Posterior vena cava (tissue), 2 donors: Measurements from ENCODE around the gene DNAJB6. TPM values are rescaled to one million over a fixed set of nuclear protein-coding genes. Genes with fewer than 3 reads are reported as not detected.

Experiments
- DNase-seq: peaks from one replicate; pipeline ENCODE4 v3.0.0-alpha.2; 2020; ENCODE audit warnings: low spot score
- intact Hi-C, 2 donors: fragments of 100-400 bp; cut with DNase I; formaldehyde crosslinking; loops; one replicate each; pipeline versions ENCODE4 v1.14.1 to v1.14.2; 2022 to 2023
- total RNA-seq, 2 donors: library from RNA; stranded (reverse); fragmentation: NEBNext Ultra II Directional; extraction: Animal tissue kit (Norgen Biotek cat#: 25700); gene quantifications; one replicate each; pipeline ENCODE4 v1.2.1, GENCODE V29; 2021
- donor health status: DM: yes; HTN: yes; CAD: no.
- donor health status: DM: yes; HTN: yes; CAD: no.

The DNAJB6 gene
- total RNA-seq, 2 donors from 2014 or later, result 105 to 118 TPM

GRCh38 chr7:157432541-157432956 lies 95.7 kb downstream of the DNAJB6 start:
- intact Hi-C loops, result no loop called here
- DNase-seq, result peak; percentile 73

- DNase-seq, result peak; percentile 78
- intact Hi-C loops, result no loop called here
These were observed 96.3 kb downstream of the DNAJB6 start for GRCh38 chr7:157432957-157433576.

DNA sequence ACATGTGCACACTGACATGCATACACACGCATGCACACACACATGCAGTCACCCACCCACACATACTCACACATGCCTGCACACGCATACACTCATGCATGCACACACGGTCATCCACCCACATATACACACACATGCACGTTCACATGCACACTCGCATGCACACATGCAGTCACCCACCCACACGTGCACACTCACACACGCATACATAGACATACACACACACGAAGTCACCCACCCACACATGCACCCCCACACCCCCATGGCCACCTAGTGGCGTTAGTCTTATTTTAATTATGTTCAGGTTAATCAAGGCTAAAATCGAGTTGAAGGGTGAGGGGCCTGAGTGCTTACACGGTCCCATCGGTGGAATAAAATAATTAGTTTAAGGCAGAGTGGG lies 96.8 kb downstream of the DNAJB6 start:
- intact Hi-C loops, result no loop called here
- DNase-seq, result peak; percentile 37

DNA sequence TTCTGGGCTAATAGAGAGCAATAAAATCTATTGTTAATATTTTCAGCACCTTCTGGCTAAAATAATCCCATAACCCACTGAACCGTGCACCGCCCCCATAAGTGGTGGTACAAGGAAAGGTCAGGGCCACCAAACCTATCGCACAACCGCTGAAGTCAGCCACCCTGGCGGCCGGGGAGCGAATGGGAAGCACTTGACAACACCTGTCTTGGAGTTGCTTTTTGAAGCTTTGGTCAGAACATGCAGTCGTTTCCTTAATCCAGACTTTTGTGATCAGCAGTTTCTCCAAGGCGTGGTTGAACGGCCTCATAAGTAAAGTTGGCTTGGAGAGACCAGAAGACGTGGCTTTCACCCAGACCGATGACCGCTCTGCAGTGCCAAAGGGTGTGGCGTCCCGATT lies 97.4 kb downstream of the DNAJB6 start:
- peak; percentile 36 for DNase-seq
- intact Hi-C loops, result no loop called here

GRCh38 chr7:157434701-157435100 lies 97.9 kb downstream of the DNAJB6 start:
- peak; percentile 53 for DNase-seq
- intact Hi-C loops, result no loop called here

GRCh38 chr7:157436076-157436475 lies 99.3 kb downstream of the DNAJB6 start:
- intact Hi-C loops, result no loop called here
- no peak for DNase-seq

GRCh38 chr7:157436763-157437480 lies 100.1 kb downstream of the DNAJB6 start:
- peak; percentile 14 for DNase-seq
- intact Hi-C loops, result no loop called here

- intact Hi-C loops, result no loop called here
- peak; percentile 60 for DNase-seq
These were observed 100.8 kb downstream of the DNAJB6 start for GRCh38 chr7:157437519-157438061.

- DNase-seq, result peak; percentile 64
- intact Hi-C loops, result no loop called here
These were observed 101.6 kb downstream of the DNAJB6 start for GRCh38 chr7:157438121-157439025.

DNA sequence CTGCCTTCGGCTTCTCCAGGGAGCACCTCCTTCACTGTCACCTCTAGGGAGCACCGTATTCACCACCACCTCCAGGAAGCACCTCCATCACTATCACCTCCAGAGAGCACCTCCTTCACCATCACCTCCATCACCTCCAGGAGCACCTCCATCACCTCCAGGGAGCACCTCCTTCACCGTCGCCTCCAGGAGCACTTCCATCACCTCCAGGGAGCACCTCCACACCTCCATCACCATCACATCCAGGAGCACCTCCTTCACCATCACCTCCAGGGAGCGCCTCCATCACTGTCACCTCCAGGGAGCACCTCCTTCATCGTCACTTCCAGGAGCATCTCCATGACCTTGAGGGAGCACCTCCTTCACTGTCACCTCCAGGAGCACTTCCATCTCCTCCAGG lies 102.3 kb downstream of the DNAJB6 start:
- intact Hi-C loops, result no loop called here
- no peak for DNase-seq

- intact Hi-C loops, result no loop called here
- DNase-seq, result no peak
These were observed 103.0 kb downstream of the DNAJB6 start for GRCh38 chr7:157439761-157440160.

DNA sequence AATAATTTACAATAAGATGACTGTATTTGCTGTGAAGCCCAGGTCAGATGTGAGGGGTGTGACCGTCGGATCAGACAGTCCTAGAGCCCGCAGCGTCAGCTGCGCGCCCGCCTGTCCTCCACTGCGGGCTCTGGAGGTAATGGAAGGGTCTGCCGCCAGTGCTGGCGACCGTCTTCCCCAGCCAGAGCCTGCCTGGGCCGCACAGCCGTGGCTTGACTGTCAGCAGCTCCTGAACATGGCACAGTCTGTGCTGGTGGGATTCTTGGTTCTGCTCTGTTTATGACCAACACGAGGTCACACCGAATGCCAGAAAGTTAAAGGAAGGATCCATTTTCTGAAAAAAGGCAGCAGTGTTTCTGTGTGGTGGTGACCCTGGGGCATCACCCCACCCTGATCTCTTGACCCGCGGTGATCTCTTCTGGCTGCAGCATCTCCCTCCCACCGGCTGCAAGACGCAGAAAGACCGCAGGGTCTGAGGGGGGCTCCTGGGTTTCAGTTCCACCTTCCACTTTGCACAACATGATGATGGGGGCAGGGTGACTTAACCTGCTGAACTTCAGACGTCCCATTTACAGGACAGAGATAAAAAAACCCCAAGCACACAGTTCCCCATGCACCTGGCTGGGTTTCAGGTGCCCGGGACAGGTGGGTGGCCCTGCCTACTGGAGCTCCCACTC lies 103.7 kb downstream of the DNAJB6 start:
- intact Hi-C loops, result loop anchor here in 1 of 2 donors (1.0 kb wide), 1 partner anchor 24 kb away; no protein-coding TSS in a partner anchor
- DNase-seq, result peak; percentile 72

DNA sequence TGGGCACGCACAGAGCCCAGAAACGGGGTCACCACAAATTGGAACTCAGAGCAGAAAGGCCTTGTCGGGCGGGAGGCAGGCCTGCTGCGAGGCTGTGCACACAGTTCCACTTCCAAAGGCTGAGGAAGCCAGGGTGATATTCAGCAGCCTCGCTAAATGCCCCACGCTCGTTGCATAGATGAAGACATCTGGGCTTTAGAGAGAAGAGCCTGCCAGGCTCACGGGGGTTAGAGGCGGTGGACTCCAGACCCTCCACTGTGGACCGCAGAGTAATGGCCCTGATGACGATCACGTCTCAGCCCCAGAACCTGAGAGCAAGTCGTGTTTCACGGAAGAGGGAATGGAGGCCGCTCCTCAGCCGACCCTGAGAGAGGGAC lies 104.2 kb downstream of the DNAJB6 start:
- peak; percentile 56 for DNase-seq
- intact Hi-C loops, result loop anchor here in 1 of 2 donors (1.0 kb wide), 1 partner anchor 25 kb away; no protein-coding TSS in a partner anchor

- peak; percentile 52 for DNase-seq
- intact Hi-C loops, result no loop called here
These were observed 105.7 kb downstream of the DNAJB6 start for GRCh38 chr7:157442456-157442855.

- peak; percentile 75 for DNase-seq
- intact Hi-C loops, result no loop called here
These were observed 106.4 kb downstream of the DNAJB6 start for GRCh38 chr7:157442993-157443831.

GRCh38 chr7:157444011-157444842 lies 107.4 kb downstream of the DNAJB6 start:
- DNase-seq, result peak; percentile 76
- intact Hi-C loops, result no loop called here

DNA sequence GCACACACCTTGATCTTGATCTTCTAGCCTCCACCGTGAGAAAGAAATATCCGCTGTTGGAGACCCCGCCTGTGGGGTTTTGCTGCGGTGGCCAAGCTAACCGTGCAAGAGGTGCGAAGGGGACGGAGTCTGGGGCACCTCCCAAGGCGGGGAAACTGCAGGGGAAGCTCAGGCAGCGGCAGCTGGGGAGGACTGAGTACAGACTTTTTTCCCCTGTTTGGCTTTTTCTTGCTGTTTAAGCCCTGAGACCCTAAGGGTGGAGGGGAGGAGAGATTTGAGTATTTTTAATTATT lies 108.0 kb downstream of the DNAJB6 start:
- no peak for DNase-seq
- intact Hi-C loops, result no loop called here
